ENCODE measurements around the gene NPNT. TPM values are rescaled to one million over a fixed set of nuclear protein-coding genes. Genes with fewer than 3 reads are reported as not detected.

NPNT gene
- polyA plus RNA-seq, 1 donor from 2014 or later = 5.9 TPM

Other genes with a start within 250 kb of the NPNT start
- 16.6 TPM for gene INTS12, start 186.8 kb upstream of the NPNT start, polyA plus RNA-seq (ENCODE audit: insufficient read depth, low read depth, low replicate concordance)
- 5.2 TPM for gene GSTCD, start 186.7 kb upstream of the NPNT start, polyA plus RNA-seq (ENCODE audit: insufficient read depth, low read depth, low replicate concordance)